OCI-LY3 (cell line): ENCODE measurements around the gene LMTK2.

ENCODE experiments used
- H2AFZ ChIP-seq: fragments of 200-600, 300-600 bp; shearing (Covaris generic); 2 replicates; pipeline ENCODE4 v1.6.0; 2014; ENCODE audit warnings: antibody characterized with exemption, low read depth, low read length
- H3K27ac ChIP-seq: fragments of 200-600, 300-600 bp; sonication (generic); 2 replicates; pipeline ENCODE4 v1.5.1; 2014; ENCODE audit warnings: mild to moderate bottlenecking, low read length, moderate library complexity, mixed read lengths
- H3K27me3 ChIP-seq: fragments of 200-600, 300-600 bp; sonication (generic); 2 replicates; pipeline ENCODE4 v1.6.1; 2014; ENCODE audit warnings: low read depth, low read length, mixed read lengths
- H3K36me3 ChIP-seq: fragments of 200-600, 300-600 bp; sonication (generic); replicated peaks from 2 replicates; pipeline ENCODE3; 2014; ENCODE audit warnings: low read depth, low read length, mixed read lengths
- H3K4me1 ChIP-seq: fragments of 300-600, 200-600 bp; sonication (generic); 2 replicates; pipeline ENCODE4 v1.6.1; 2014; ENCODE audit warnings: low read length, mixed read lengths
- H3K4me2 ChIP-seq: fragments of 200-600, 300-600 bp; sonication (generic); 2 replicates; pipeline ENCODE4 v1.6.1; 2014; ENCODE audit warnings: low read length, mixed read lengths
- H3K4me3 ChIP-seq: fragments of 300-600, 200-600 bp; sonication (generic); 2 replicates; pipeline ENCODE4 v1.5.1; 2014; ENCODE audit warnings: antibody characterized with exemption, mild to moderate bottlenecking, low read length, moderate library complexity
- H3K79me2 ChIP-seq: fragments of 300-600, 200-600 bp; shearing (Covaris generic); 2 replicates; pipeline ENCODE4 v1.6.1; 2014; ENCODE audit warnings: mild to moderate bottlenecking, low read length, mixed read lengths
- H3K9ac ChIP-seq: fragments of 300-600, 200-600 bp; shearing (Covaris generic); 2 replicates; pipeline ENCODE4 v1.6.0; 2014; ENCODE audit warnings: mild to moderate bottlenecking, low read length, moderate library complexity
- H3K9me3 ChIP-seq: fragments of 200-600, 300-600 bp; shearing (Covaris generic); 2 replicates; pipeline ENCODE4 v1.6.1; 2014; ENCODE audit warnings: low read length, mixed read lengths; ENCODE audit not compliant: insufficient read depth
- H4K20me1 ChIP-seq: fragments of 200-600, 300-600 bp; sonication (generic); 2 replicates; pipeline ENCODE4 v1.6.1; 2016; ENCODE audit warnings: low read length, mixed read lengths; ENCODE audit not compliant: insufficient read depth
- EZH2phosphoT487 ChIP-seq: fragments of 200-600 bp; shearing (Covaris generic); IDR thresholded peaks from 2 replicates; pipeline ENCODE4 v1.6.1; 2018; ENCODE audit warnings: antibody characterized with exemption, mixed run types, low read depth
- TF ChIP-seq, protein P1 (sequence below): fragments of 200-600, 300-600 bp; sonication (generic); IDR thresholded peaks from 2 replicates; pipeline ENCODE4 v1.5.1; 2014; ENCODE audit warnings: antibody characterized with exemption, low read length, low read depth

The LMTK2 gene

GRCh38 chr7:98084631-98085030, 22.0 kb upstream of the LMTK2 start:
- Histone ChIP-seq H3K9ac (no peak overlapping the region), H3K4me3 (no peak overlapping the region), H3K27ac (no peak overlapping the region), H3K36me3 (no peaks in the 10 kb centered on the region), H4K20me1 (no peaks in the 10 kb centered on the region), H2AFZ (no peak overlapping the region), H3K4me2 (no peak overlapping the region), H3K4me1 (no peaks in the 10 kb centered on the region), H3K9me3 (no peaks in the 10 kb centered on the region), H3K27me3 (peaks cover 13% of the 10 kb centered on the region; the same call in 1 of the 2 replicates), H3K79me2 (no peaks in the 10 kb centered on the region)
- TF ChIP-seq, protein P1, sequence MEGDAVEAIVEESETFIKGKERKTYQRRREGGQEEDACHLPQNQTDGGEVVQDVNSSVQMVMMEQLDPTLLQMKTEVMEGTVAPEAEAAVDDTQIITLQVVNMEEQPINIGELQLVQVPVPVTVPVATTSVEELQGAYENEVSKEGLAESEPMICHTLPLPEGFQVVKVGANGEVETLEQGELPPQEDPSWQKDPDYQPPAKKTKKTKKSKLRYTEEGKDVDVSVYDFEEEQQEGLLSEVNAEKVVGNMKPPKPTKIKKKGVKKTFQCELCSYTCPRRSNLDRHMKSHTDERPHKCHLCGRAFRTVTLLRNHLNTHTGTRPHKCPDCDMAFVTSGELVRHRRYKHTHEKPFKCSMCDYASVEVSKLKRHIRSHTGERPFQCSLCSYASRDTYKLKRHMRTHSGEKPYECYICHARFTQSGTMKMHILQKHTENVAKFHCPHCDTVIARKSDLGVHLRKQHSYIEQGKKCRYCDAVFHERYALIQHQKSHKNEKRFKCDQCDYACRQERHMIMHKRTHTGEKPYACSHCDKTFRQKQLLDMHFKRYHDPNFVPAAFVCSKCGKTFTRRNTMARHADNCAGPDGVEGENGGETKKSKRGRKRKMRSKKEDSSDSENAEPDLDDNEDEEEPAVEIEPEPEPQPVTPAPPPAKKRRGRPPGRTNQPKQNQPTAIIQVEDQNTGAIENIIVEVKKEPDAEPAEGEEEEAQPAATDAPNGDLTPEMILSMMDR: no peak
- TF ChIP-seq EZH2phosphoT487: no peak

DNA sequence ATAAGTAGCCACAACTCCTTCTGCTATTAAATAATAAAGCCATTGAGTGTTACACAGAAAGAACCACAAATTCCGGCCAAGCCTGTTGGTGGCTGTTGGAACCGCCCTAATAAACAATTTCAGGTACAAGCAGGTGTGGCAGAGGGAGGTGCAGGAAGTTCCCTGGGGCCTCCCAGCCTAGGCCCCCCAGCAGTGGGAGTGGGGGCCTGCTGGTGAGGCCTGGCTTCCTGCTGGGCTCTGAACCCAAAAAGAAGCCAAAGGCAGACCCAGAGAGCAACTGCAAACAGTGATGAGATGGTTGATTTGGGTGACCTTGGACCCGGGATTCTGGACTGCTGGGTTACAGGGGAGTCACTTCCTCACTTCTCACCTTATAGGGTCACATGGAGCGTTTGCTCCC, 21.0 kb upstream of the LMTK2 start:
- Histone ChIP-seq H4K20me1 (no peaks in the 10 kb centered on the region), H3K9ac (no peak overlapping the region), H3K27ac (no peak overlapping the region), H2AFZ (no peak overlapping the region), H3K9me3 (no peaks in the 10 kb centered on the region), H3K36me3 (no peaks in the 10 kb centered on the region), H3K27me3 (0 out of 2 replicates have a peak, but pooled peaks cover 13% of the 10 kb centered on the region), H3K79me2 (no peaks in the 10 kb centered on the region), H3K4me2 (no peak overlapping the region), H3K4me3 (no peak overlapping the region), H3K4me1 (no peaks in the 10 kb centered on the region)
- no peak for TF ChIP-seq EZH2phosphoT487
- TF ChIP-seq, protein P1: no peak

DNA sequence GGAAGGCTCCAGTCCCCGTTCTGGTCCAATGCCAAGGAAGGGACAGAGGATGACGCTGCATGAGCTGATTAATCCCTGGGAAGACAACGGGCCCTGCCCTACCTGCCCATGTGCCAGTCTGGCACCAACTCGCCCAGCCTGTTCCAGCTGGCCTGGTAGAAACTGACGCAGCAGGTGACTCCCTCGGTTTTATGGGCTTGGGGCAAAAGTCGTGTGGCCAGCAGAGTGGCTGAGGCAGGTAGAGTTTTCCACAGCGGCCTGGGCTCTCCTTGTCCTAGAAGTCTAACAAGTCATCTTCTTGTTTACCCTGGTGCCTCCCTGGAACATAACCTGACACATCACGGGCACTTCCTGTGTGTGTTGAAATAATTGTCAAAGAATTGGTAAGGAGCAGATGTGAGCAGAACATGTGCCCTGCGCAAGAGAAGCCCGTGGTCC, 20.4 kb upstream of the LMTK2 start:
- no peaks in the 10 kb centered on the region for H3K79me2 ChIP-seq
- H3K4me3 ChIP-seq: no peak overlapping the region
- H3K4me2 ChIP-seq: no peak overlapping the region
- no peak overlapping the region for H2AFZ ChIP-seq
- H3K4me1 ChIP-seq: no peaks in the 10 kb centered on the region
- H3K27ac ChIP-seq: no peak overlapping the region
- TF ChIP-seq EZH2phosphoT487: no peak
- TF ChIP-seq, protein P1: no peak
- no peaks in the 10 kb centered on the region for H3K36me3 ChIP-seq
- H3K9ac ChIP-seq: no peak overlapping the region
- no peaks in the 10 kb centered on the region for H3K9me3 ChIP-seq
- 0 out of 2 replicates have a peak, but pooled peaks cover 15% of the 10 kb centered on the region for H3K27me3 ChIP-seq
- no peaks in the 10 kb centered on the region for H4K20me1 ChIP-seq

DNA sequence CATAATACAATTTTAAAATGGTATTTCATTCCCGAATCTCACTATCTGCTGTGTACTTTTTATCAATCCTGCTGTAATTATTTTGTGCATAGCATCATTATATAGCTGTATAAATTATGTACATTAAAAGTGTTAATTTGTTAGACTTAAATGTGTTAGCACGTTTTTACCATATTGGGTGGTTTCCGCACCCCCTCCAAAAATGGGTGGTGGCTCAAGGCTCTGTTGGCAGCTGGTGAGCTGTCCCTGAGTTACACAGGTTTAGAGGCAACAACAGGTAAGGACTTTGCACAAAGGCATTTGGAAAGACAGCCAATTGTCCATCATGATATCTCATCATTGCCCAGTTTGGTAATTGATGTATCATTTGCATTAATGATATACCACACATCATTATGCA, 18.6 kb upstream of the LMTK2 start:
- no peaks in the 10 kb centered on the region for H3K4me1 ChIP-seq
- no peaks in the 10 kb centered on the region for H3K9me3 ChIP-seq
- H3K36me3 ChIP-seq: no peaks in the 10 kb centered on the region
- H3K4me3 ChIP-seq: no peak overlapping the region
- H3K27ac ChIP-seq: no peak overlapping the region
- H3K79me2 ChIP-seq: no peaks in the 10 kb centered on the region
- H3K27me3 ChIP-seq: peaks cover 19% of the 10 kb centered on the region
- no peak overlapping the region for H3K4me2 ChIP-seq
- no peak overlapping the region for H2AFZ ChIP-seq
- H4K20me1 ChIP-seq: no peaks in the 10 kb centered on the region
- no peak overlapping the region for H3K9ac ChIP-seq
- no peak for TF ChIP-seq EZH2phosphoT487
- TF ChIP-seq, protein P1: no peak
